ENCODE results near the gene HAL. TPM values are rescaled to one million over a fixed set of nuclear protein-coding genes. Genes with fewer than 3 reads are reported as not detected.
A peak's percentile ranks its signal among the peaks of the same experiment; 100 is the strongest.

Gene HAL
- total RNA-seq, 3 donors from 2014 or later (not counting 1 experiment from before 2014, with no cell fraction given), result 1.2 to 10.8 (median 1.6) TPM

DNA sequence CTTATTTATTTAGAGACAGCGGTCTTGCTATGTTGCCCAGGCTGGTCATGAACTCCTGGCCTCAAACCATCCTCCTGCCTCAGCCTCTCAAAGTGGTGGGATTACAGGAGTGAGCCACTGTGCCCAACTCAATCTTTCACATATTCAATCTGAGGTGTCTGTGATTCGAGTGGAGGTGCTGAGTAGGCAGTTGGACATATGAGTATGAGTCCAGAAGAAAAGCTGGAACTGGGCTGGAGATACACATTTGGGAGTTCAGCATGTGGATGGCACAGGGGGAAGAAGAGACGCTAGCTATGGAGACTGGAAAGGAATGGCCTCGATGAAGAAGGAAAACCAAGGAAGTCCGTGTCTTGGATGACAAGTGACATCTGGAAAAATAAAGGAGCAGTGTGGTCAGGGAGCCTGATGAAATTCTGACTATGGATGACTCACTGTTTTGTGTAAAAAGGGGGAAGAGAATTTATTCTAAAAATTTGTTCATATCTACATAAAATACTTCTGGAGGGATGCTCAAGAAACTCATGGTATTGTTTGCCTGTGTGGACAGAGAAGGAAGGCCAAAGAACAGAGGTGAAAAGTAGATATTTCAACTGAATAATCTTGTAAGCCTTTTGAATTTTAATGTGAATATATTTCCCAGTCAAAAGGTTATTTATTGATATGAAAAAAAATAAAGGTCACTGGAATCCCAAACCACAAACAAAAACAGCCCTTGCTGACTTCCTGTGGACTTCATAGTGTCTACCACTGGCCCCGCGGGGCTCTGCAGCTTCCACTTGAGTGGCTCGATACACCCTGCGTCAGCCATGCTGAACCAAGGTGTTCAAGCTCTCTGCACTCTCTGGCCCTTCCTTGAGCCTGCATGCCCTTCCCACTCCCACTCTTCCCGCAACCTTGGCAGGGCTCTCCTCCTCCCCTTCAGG lies 48.1 kb upstream of the HAL start:
- H3K4me3 ChIP-seq (ENCODE audit: low read length), result no peak overlapping the region
- Mint-ChIP-seq H3K27me3 (ENCODE audit: low read depth in 2 of 2) (no peaks in the 10 kb centered on the region), H3K4me1 (peaks cover 36 to 47% of the 10 kb centered on the region in 2 donors), H3K9me3 (no peaks in the 10 kb centered on the region), H3K4me3 (peak overlapping the region; percentile 14), H3K27ac (peak overlapping the region; percentile 41 to 74), H3K36me3 (no peaks in the 10 kb centered on the region)
- H3K36me3 ChIP-seq (ENCODE audit: control insufficient read depth, insufficient read depth, low read length), result no peaks in the 10 kb centered on the region
- peaks cover 34% of the 10 kb centered on the region for H3K4me1 ChIP-seq (ENCODE audit: control insufficient read depth, insufficient read depth, low read length)
- ATAC-seq (peak in 2 of 3 donors; percentile 44 to 55), DNase-seq (no peak)
- peak overlapping the region; percentile 62 for H3K27ac ChIP-seq (ENCODE audit: low read length)
- TF ChIP-seq, protein P1, sequence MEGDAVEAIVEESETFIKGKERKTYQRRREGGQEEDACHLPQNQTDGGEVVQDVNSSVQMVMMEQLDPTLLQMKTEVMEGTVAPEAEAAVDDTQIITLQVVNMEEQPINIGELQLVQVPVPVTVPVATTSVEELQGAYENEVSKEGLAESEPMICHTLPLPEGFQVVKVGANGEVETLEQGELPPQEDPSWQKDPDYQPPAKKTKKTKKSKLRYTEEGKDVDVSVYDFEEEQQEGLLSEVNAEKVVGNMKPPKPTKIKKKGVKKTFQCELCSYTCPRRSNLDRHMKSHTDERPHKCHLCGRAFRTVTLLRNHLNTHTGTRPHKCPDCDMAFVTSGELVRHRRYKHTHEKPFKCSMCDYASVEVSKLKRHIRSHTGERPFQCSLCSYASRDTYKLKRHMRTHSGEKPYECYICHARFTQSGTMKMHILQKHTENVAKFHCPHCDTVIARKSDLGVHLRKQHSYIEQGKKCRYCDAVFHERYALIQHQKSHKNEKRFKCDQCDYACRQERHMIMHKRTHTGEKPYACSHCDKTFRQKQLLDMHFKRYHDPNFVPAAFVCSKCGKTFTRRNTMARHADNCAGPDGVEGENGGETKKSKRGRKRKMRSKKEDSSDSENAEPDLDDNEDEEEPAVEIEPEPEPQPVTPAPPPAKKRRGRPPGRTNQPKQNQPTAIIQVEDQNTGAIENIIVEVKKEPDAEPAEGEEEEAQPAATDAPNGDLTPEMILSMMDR (IDR thresholded peaks at IDR 0.05), result no peak
- no peaks in the 10 kb centered on the region for H3K9me3 ChIP-seq (ENCODE audit: control insufficient read depth, insufficient read depth, low read length)
- intact Hi-C loops (cut with micrococcal nuclease), result no loop called here
- 51% methylated on average over 9 of the region's 10 CpGs for WGBS (ENCODE audit: insufficient coverage)
- no peaks in the 10 kb centered on the region for H3K27me3 ChIP-seq (ENCODE audit: control insufficient read depth, insufficient read depth, low read length)

DNA sequence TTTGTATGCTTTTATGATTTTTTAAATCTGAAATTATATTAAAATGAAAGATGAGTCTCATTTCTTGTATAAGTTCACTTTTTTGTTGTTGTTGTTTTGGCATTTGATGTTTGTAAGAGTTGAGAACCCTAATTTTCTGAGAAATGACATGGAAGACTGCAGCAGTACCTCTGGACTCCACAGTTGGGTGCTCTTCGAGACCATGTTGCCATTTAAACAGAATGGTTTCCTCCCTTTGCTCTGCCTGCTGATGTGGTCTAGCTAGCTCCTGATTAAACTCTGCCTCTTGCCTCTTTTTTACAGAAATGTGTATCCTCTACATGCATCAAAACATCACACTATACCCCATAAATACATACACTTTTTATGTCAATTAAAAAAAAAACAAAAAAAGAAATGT lies 45.0 kb upstream of the HAL start:
- Mint-ChIP-seq H3K4me3 (no peak overlapping the region), H3K27me3 (ENCODE audit: low read depth in 2 of 2) (no peaks in the 10 kb centered on the region), H3K4me1 (peaks cover 20 to 26% of the 10 kb centered on the region in 2 donors), H3K27ac (no peak overlapping the region), H3K36me3 (no peaks in the 10 kb centered on the region), H3K9me3 (no peaks in the 10 kb centered on the region)
- Histone ChIP-seq H3K4me1 (ENCODE audit: control insufficient read depth, insufficient read depth, low read length) (peaks cover 25% of the 10 kb centered on the region), H3K36me3 (ENCODE audit: control insufficient read depth, insufficient read depth, low read length) (no peaks in the 10 kb centered on the region), H3K9me3 (ENCODE audit: control insufficient read depth, insufficient read depth, low read length) (no peaks in the 10 kb centered on the region), H3K4me3 (ENCODE audit: low read length) (no peak overlapping the region), H3K27me3 (ENCODE audit: control insufficient read depth, insufficient read depth, low read length) (no peaks in the 10 kb centered on the region), H3K27ac (ENCODE audit: low read length) (no peak overlapping the region)
- no peak for DNase-seq
- intact Hi-C loops (cut with micrococcal nuclease), result no loop called here
- 69% methylated on average over 1 of the region's 1 CpG for WGBS (ENCODE audit: insufficient coverage)
- no peak for ATAC-seq
- TF ChIP-seq, protein P1 (IDR thresholded peaks at IDR 0.05), result no peak

DNA sequence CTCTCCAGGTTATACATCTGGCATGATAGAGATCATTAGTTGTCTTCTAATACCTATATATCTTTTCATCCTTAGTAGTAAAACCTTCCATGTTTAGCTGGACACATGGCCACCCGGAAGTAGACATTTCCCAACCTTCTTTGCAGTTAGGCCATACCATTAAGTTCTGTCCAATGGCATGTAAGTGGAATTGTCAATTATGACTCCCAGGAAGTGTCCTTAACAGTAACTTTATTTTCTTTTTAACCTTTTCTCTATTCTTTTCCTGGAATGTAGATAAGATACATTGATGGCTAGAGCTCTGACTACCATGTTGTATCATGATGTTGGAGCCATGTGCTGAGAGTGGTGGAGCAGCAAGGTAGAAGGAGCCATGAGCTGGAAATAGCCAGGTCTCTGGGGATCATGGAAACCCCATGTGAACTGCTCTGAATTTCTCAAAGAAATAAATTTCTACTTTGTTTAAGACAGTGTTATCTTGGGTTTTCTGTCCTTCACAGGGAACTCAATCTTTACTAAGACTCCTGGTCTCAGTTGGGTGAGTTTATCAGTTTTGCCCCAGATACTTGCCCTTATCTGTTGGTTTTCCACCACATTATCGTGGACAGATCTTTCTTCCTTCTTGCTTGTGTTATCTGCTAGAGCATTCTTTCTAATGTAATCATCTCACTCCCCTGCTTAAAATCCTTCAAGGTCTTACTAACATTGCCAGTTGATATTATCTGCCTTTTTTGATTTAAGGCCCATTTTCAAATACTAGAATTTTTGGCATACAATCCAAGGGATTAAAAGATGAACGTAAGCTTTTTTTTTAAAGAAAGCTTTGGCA lies 44.4 kb upstream of the HAL start:
- H3K4me1 ChIP-seq (ENCODE audit: control insufficient read depth, insufficient read depth, low read length), result peaks cover 19% of the 10 kb centered on the region
- H3K27ac Mint-ChIP-seq, result no peak overlapping the region

More for the DNA sequence above, 44.4 kb upstream of the HAL start:
- Histone ChIP-seq H3K4me3 (ENCODE audit: low read length) (no peak overlapping the region), H3K36me3 (ENCODE audit: control insufficient read depth, insufficient read depth, low read length) (no peaks in the 10 kb centered on the region), H3K27ac (ENCODE audit: low read length) (no peak overlapping the region), H3K9me3 (ENCODE audit: control insufficient read depth, insufficient read depth, low read length) (no peaks in the 10 kb centered on the region), H3K27me3 (ENCODE audit: control insufficient read depth, insufficient read depth, low read length) (no peaks in the 10 kb centered on the region)
- TF ChIP-seq, protein P1 (IDR thresholded peaks at IDR 0.05), result no peak
- Mint-ChIP-seq H3K4me1 (peaks cover 19 to 26% of the 10 kb centered on the region in 2 donors), H3K9me3 (no peaks in the 10 kb centered on the region), H3K27me3 (ENCODE audit: low read depth in 2 of 2) (no peaks in the 10 kb centered on the region), H3K4me3 (no peak overlapping the region), H3K36me3 (no peaks in the 10 kb centered on the region)
- no peak for DNase-seq
- ATAC-seq, result no peak
- WGBS (ENCODE audit: insufficient coverage), result 83% methylated on average over 2 of the region's 3 CpGs
- intact Hi-C loops (cut with micrococcal nuclease), result no loop called here
